GM12892 (cell line): ENCODE data around the gene FDXACB1. TPM values are rescaled to one million over a fixed set of nuclear protein-coding genes. Genes with fewer than 3 reads are reported as not detected.

Experiments
- DNase-seq: peaks from one replicate; pipeline ENCODE4 v3.0.0; 2011; ENCODE audit not compliant: insufficient read length
- FAIRE-seq: peaks from 2 replicates; lab custom pipeline; 2011; peaks lifted over from hg19 to GRCh38; lab: Jason Lieb, UNC
- POLR2A ChIP-seq: IDR thresholded peaks from 2 replicates; pipeline ENCODE4 v1.6.1; 2011; ENCODE audit warnings: low read depth, low read length, control low read depth
- POLR2AphosphoS5 ChIP-seq: IDR thresholded peaks from 2 replicates; pipeline ENCODE4 v1.6.1; 2011; ENCODE audit warnings: low read depth, low read length, control low read depth
- TAF1 ChIP-seq: IDR thresholded peaks from 2 replicates; pipeline ENCODE4 v1.6.1; 2011; ENCODE audit warnings: low read depth, mild to moderate bottlenecking, control low read depth, low read length, borderline replicate concordance
- polyA plus RNA-seq: library from polyadenylated mRNA; unstranded; fragments of >200 nt; gene quantifications from one replicate; pipeline ENCODE4 v1.2.1, GENCODE V29; 2012; ENCODE audit warnings: missing spikeins, inconsistent platforms; ENCODE audit not compliant: missing spikeins

Gene FDXACB1
- 5.6 TPM for polyA plus RNA-seq

- peak; percentile 100 for FAIRE-seq
- DNase-seq: peak; percentile 86
- TF ChIP-seq POLR2A (peak; percentile 80), POLR2AphosphoS5 (peak; percentile 79), TAF1 (peak; percentile 44; the same call in 1 of the 2 replicates)
Observed at GRCh38 chr11:111878849-111879636, at the start of gene FDXACB1, which contains the start of gene CFAP68. TSS of gene FDXACB1 (minus strand) at chr11:111879165. CDS start at chr11:111879132, 33 bp downstream. TSS of gene CFAP68 (plus strand) at chr11:111879541. CDS start at chr11:111879561, 20 bp downstream.

GRCh38 chr11:111926505-111927391 is 47.8 kb upstream of the FDXACB1 start:
- FAIRE-seq (peak; percentile 99), DNase-seq (peak; percentile 90)
- TF ChIP-seq POLR2AphosphoS5 (peak; percentile 57; the same call in 1 of the 2 replicates), POLR2A (peak; percentile 72; the same call in 1 of the 2 replicates), TAF1 (no peak)

- no peak for DNase-seq
- peak; percentile 40 for FAIRE-seq
- no peak for TF ChIP-seq TAF1
Observed at GRCh38 chr11:111925953-111926352, 47.0 kb upstream of the FDXACB1 start.

- DNase-seq (no peak), FAIRE-seq (no peak)
- TF ChIP-seq POLR2A (no peak), POLR2AphosphoS5 (no peak)
Observed at GRCh38 chr11:111923951-111924350, 45.0 kb upstream of the FDXACB1 start.

GRCh38 chr11:111923351-111923788 is 44.4 kb upstream of the FDXACB1 start:
- no peak for DNase-seq
- FAIRE-seq: no peak
- TF ChIP-seq POLR2AphosphoS5 (no peak), TAF1 (no peak), POLR2A (no peak)

GRCh38 chr11:111922803-111923202 is 43.8 kb upstream of the FDXACB1 start:
- no peak for TF ChIP-seq TAF1
- no peak for TF ChIP-seq POLR2AphosphoS5
- TF ChIP-seq POLR2A: no peak
- DNase-seq (no peak), FAIRE-seq (no peak)

- DNase-seq: no peak
- TF ChIP-seq POLR2A: no peak
- TF ChIP-seq POLR2AphosphoS5: no peak
- TF ChIP-seq TAF1: no peak
- FAIRE-seq: no peak
Observed at GRCh38 chr11:111921541-111922230, 42.7 kb upstream of the FDXACB1 start.

GRCh38 chr11:111920908-111921307 is 41.9 kb upstream of the FDXACB1 start:
- FAIRE-seq (no peak), DNase-seq (no peak)
- TF ChIP-seq TAF1 (no peak), POLR2AphosphoS5 (no peak), POLR2A (no peak)

GRCh38 chr11:111918390-111919256 is 39.7 kb upstream of the FDXACB1 start, which contains the start of gene C11orf52:
TSS of gene C11orf52 (plus strand) at chr11:111918913. CDS start at chr11:111918973, 60 bp downstream.
- DNase-seq (no peak), FAIRE-seq (no peak)
- TF ChIP-seq POLR2AphosphoS5: no peak
- TF ChIP-seq TAF1: no peak
- TF ChIP-seq POLR2A: no peak

GRCh38 chr11:111917788-111918187 is 38.8 kb upstream of the FDXACB1 start:
- no peak for DNase-seq
- no peak for TF ChIP-seq POLR2AphosphoS5
- TF ChIP-seq POLR2A: no peak
- TF ChIP-seq TAF1: no peak
- FAIRE-seq: no peak

GRCh38 chr11:111917312-111917711 is 38.3 kb upstream of the FDXACB1 start:
- TF ChIP-seq POLR2AphosphoS5 (no peak), TAF1 (no peak), POLR2A (no peak)
- FAIRE-seq (no peak), DNase-seq (no peak)
